ENCODE data around the gene SH3BP2.

The SH3BP2 gene

DNA sequence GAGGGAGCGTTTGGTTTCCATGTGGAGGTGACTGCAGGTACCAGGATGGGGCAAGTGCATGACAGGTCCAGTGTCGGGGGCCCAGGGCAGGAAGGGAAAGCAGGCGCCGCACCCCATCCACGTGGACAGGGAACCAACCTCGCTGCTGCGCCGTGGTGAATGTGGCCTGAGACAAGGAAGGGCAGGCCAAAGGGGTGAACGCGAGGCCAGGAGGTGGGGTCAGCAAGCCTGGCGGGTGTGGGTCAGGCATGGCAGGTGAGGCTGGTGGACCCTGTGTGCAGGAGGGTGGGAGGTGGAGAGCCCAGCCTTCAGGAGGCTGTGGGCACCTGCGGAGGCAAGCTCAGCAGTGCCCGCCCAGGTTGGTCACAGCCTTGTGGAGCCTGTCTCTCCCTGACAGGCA lies 14.7 kb downstream of the SH3BP2 start:
- H3F3A ChIP-seq (ENCODE audit: control insufficient read depth, insufficient read depth), result peaks cover 6% of the 10 kb centered on the region
- no peak for TF ChIP-seq EZH2phosphoT487 (IDR thresholded peaks at IDR 0.05; ENCODE audit: borderline replicate concordance, low read length)
- TF ChIP-seq, protein P1, sequence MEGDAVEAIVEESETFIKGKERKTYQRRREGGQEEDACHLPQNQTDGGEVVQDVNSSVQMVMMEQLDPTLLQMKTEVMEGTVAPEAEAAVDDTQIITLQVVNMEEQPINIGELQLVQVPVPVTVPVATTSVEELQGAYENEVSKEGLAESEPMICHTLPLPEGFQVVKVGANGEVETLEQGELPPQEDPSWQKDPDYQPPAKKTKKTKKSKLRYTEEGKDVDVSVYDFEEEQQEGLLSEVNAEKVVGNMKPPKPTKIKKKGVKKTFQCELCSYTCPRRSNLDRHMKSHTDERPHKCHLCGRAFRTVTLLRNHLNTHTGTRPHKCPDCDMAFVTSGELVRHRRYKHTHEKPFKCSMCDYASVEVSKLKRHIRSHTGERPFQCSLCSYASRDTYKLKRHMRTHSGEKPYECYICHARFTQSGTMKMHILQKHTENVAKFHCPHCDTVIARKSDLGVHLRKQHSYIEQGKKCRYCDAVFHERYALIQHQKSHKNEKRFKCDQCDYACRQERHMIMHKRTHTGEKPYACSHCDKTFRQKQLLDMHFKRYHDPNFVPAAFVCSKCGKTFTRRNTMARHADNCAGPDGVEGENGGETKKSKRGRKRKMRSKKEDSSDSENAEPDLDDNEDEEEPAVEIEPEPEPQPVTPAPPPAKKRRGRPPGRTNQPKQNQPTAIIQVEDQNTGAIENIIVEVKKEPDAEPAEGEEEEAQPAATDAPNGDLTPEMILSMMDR (IDR thresholded peaks at IDR 0.05; ENCODE audit: low read depth, low read length, poor library complexity, severe bottlenecking), result no peak
- H3K79me2 ChIP-seq (ENCODE audit: control insufficient read depth, low read length), result no peaks in the 10 kb centered on the region

DNA sequence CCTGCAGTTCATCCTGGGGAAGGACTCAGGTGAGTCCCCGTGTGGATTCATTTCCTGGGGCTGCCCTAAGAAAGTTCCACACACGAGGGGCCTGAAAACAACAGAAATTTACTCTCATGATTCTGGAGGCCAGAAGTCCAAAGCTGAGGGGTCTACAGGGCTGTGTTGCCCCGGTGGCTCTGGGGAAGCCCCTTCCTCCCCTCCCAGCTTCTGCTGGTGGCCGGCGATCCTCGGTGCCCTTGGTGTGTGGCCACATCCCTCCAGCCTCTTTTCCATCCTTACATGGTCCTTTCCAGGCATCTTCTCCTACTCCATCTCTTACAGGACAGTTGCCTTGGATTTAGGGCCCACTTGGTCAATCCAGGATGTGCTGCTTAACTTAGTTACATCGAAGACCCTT lies 15.1 kb downstream of the SH3BP2 start:
- Histone ChIP-seq H3K4me3 (ENCODE audit: low read length) (no peak overlapping the region), H3F3A (ENCODE audit: control insufficient read depth, insufficient read depth) (peaks cover 6% of the 10 kb centered on the region), H3K9me3 (ENCODE audit: control insufficient read depth, insufficient read depth, low read length) (no peaks in the 10 kb centered on the region), H3K27me3 (ENCODE audit: control insufficient read depth, low read length) (peaks cover 5% of the 10 kb centered on the region; the same call in 1 of the 2 replicates), H3K27ac (ENCODE audit: low read depth, low read length) (no peak overlapping the region), H3K36me3 (ENCODE audit: control insufficient read depth, low read length) (no peaks in the 10 kb centered on the region), H3K79me2 (ENCODE audit: control insufficient read depth, low read length) (no peaks in the 10 kb centered on the region), H3K4me2 (ENCODE audit: low read length) (no peak overlapping the region), H3K9me2 (replicated peaks; ENCODE audit: control insufficient read depth, low read length) (no peaks in the 10 kb centered on the region), H3K4me1 (ENCODE audit: control insufficient read depth, low read length) (peaks cover 48% of the 10 kb centered on the region), H4K20me1 (ENCODE audit: control insufficient read depth, insufficient read depth, low read depth, low read length) (no peaks in the 10 kb centered on the region; the same call in 1 of the 2 replicates)
- no peak for TF ChIP-seq EZH2phosphoT487 (IDR thresholded peaks at IDR 0.05; ENCODE audit: borderline replicate concordance, low read length)
- TF ChIP-seq, protein P1 (IDR thresholded peaks at IDR 0.05; ENCODE audit: low read depth, low read length, poor library complexity, severe bottlenecking), result no peak

More for the DNA sequence above, 14.7 kb downstream of the SH3BP2 start:
- no peaks in the 10 kb centered on the region for H3K9me3 ChIP-seq (ENCODE audit: control insufficient read depth, insufficient read depth, low read length)
- no peaks in the 10 kb centered on the region; the same call in 1 of the 2 replicates for H4K20me1 ChIP-seq (ENCODE audit: control insufficient read depth, insufficient read depth, low read depth, low read length)
- no peak overlapping the region for H3K4me3 ChIP-seq (ENCODE audit: low read length)
- H3K27ac ChIP-seq (ENCODE audit: low read depth, low read length), result no peak overlapping the region
- peaks cover 44% of the 10 kb centered on the region for H3K4me1 ChIP-seq (ENCODE audit: control insufficient read depth, low read length)
- H3K9me2 ChIP-seq (replicated peaks; ENCODE audit: control insufficient read depth, low read length), result no peaks in the 10 kb centered on the region
- peaks cover 5% of the 10 kb centered on the region; the same call in 1 of the 2 replicates for H3K27me3 ChIP-seq (ENCODE audit: control insufficient read depth, low read length)
- no peaks in the 10 kb centered on the region for H3K36me3 ChIP-seq (ENCODE audit: control insufficient read depth, low read length)
- H3K4me2 ChIP-seq (ENCODE audit: low read length), result no peak overlapping the region

DNA sequence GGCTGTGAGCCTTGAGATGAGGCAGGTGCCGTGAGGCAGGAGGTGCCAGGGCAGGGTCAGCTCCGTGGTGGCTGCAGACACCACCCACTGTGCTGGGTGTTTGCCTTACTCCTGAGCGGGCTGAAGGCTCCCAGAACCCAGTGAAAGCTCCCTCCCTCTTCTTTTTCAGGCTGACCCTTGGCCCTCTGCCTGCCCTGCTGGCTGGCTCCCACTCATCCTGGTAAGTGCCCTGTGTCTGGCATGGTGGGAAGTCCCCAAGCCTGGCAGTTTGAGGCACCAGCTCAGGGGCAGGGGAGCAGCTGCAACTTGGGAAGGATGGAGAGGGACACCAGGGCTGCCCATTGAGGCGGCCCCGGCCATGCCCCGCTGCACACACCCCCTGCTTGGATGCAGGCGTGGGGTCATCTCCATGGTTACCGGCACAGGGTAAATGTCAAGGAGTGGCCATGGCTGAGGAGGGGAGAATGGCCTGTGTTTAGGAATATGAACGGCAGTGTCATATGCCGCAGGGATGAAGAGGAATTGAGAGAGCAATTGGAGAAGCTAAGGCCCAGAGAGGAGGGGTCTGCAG lies 16.8 kb downstream of the SH3BP2 start:
- H3K4me1 ChIP-seq (ENCODE audit: control insufficient read depth, low read length), result peaks cover 61% of the 10 kb centered on the region
- H3K9me2 ChIP-seq (replicated peaks; ENCODE audit: control insufficient read depth, low read length), result no peaks in the 10 kb centered on the region
- peaks cover 5% of the 10 kb centered on the region; the same call in 1 of the 2 replicates for H3K27me3 ChIP-seq (ENCODE audit: control insufficient read depth, low read length)
- no peaks in the 10 kb centered on the region for H3K36me3 ChIP-seq (ENCODE audit: control insufficient read depth, low read length)
- no peak overlapping the region for H3K4me2 ChIP-seq (ENCODE audit: low read length)
- no peak overlapping the region for H3K4me3 ChIP-seq (ENCODE audit: low read length)
- H3F3A ChIP-seq (ENCODE audit: control insufficient read depth, insufficient read depth), result peaks cover 6% of the 10 kb centered on the region
- TF ChIP-seq, protein P1 (IDR thresholded peaks at IDR 0.05; ENCODE audit: low read depth, low read length, poor library complexity, severe bottlenecking), result no peak
- TF ChIP-seq EZH2phosphoT487 (IDR thresholded peaks at IDR 0.05; ENCODE audit: borderline replicate concordance, low read length), result no peak
- H3K9me3 ChIP-seq (ENCODE audit: control insufficient read depth, insufficient read depth, low read length), result no peaks in the 10 kb centered on the region
- no peaks in the 10 kb centered on the region for H3K79me2 ChIP-seq (ENCODE audit: control insufficient read depth, low read length)
- no peak overlapping the region for H3K27ac ChIP-seq (ENCODE audit: low read depth, low read length)
- H4K20me1 ChIP-seq (ENCODE audit: control insufficient read depth, insufficient read depth, low read depth, low read length), result no peaks in the 10 kb centered on the region; the same call in 1 of the 2 replicates

Measured in DOHH2 (cell line).